Common myeloid progenitor, CD34-positive (primary cell): Measurements from ENCODE around the gene UBE2L6.

Experiments
- CTCF ChIA-PET: fragments of 350-600 bp; sonication (Branson Sonifier 250); formaldehyde crosslinking; loops from one replicate; lab custom pipeline; 2021; ENCODE audit warnings: antibody characterized with exemption; lab: Charles Lee
- POLR2A ChIA-PET: fragments of 350-600 bp; sonication (Branson Sonifier 250); formaldehyde crosslinking; loops from one replicate; lab custom pipeline; 2021; ENCODE audit warnings: antibody characterized with exemption; lab: Charles Lee
- DNase-seq, 3 donors: peaks; one replicate each; pipeline versions ENCODE4 v3.0.0 to v3.0.0-alpha.2; 2013
- H3K27ac ChIP-seq, 2 experiments: 1 replicate in 1 of 2; 2 replicates in 1 of 2; pipeline ENCODE4 v1.7.0; 2013; ENCODE audit warnings: inconsistent platforms in 2 of 2, low read length in 2 of 2, mild to moderate bottlenecking in 2 of 2, low read depth in 1 of 2, moderate library complexity in 1 of 2; ENCODE audit not compliant: severe bottlenecking in 2 of 2, insufficient read depth in 1 of 2, poor library complexity in 1 of 2
- H3K27me3 ChIP-seq, 5 experiments: replicated peaks in 2 of 5; 1 replicate in 3 of 5; 2 replicates in 2 of 5; pipeline versions ENCODE4 v1.6.1 to v1.7.0; 2013; ENCODE audit warnings: low read length in 4 of 5, mild to moderate bottlenecking in 2 of 5, moderate library complexity in 2 of 5, inconsistent platforms in 1 of 5; ENCODE audit not compliant: insufficient read depth in 5 of 5, control insufficient read depth in 4 of 5
- H3K36me3 ChIP-seq, 4 experiments: 1 replicate in 2 of 4; 2 replicates in 2 of 4; pipeline versions ENCODE4 v1.6.1 to v1.7.0; 2013; ENCODE audit warnings: low read length in 3 of 4, control low read depth in 1 of 4, mild to moderate bottlenecking in 1 of 4; ENCODE audit not compliant: control insufficient read depth in 4 of 4, insufficient read depth in 4 of 4
- H3K4me1 ChIP-seq, 4 experiments: 1 replicate in 3 of 4; 2 replicates in 1 of 4; pipeline versions ENCODE4 v1.6.1 to v1.7.1; 2013; ENCODE audit warnings: low read length in 3 of 4, mild to moderate bottlenecking in 3 of 4, control low read depth in 1 of 4, inconsistent platforms in 1 of 4, moderate library complexity in 1 of 4; ENCODE audit not compliant: control insufficient read depth in 4 of 4, insufficient read depth in 4 of 4; ENCODE audit errors: control extremely low read depth in 1 of 4
- H3K4me3 ChIP-seq, 7 experiments: 1 replicate in 4 of 7; 2 replicates in 3 of 7; pipeline versions ENCODE4 v1.5.1 to v1.7.0; 2013; ENCODE audit warnings: mild to moderate bottlenecking in 7 of 7, low read length in 6 of 7, moderate library complexity in 6 of 7, inconsistent platforms in 2 of 7, low read depth in 2 of 7, control low read depth in 1 of 7; ENCODE audit not compliant: insufficient read depth in 4 of 7, control insufficient read depth in 1 of 7; ENCODE audit errors: extremely low read depth in 1 of 7
- H3K9me3 ChIP-seq, 5 experiments: 1 replicate in 4 of 5; 2 replicates in 1 of 5; pipeline versions ENCODE4 v1.6.1 to v1.7.1; 2013; ENCODE audit warnings: low read length in 4 of 5, mild to moderate bottlenecking in 2 of 5, inconsistent platforms in 1 of 5, low read depth in 1 of 5, moderate library complexity in 1 of 5; ENCODE audit not compliant: control insufficient read depth in 4 of 5, insufficient read depth in 2 of 5; ENCODE audit errors: control extremely low read depth in 1 of 5
- WGBS: methylation state at CpG from one replicate; pipeline ENCODE4 v1.1.5; 2013; ENCODE audit not compliant: insufficient coverage; 5-methylcytosine and 5-hydroxymethylcytosine counted together

The UBE2L6 gene

GRCh38 chr11:57546451-57546850, 21.0 kb downstream of the UBE2L6 start:
- H3K4me3 ChIP-seq: no peak overlapping the region
- 90% methylated on average over 7 of the region's 7 CpGs for WGBS
- no peaks in the 10 kb centered on the region for H3K27me3 ChIP-seq
- ChIA-PET POLR2A (no interaction called here), CTCF (interaction anchor here (0.7 to 2.9 kb wide), 7 partner anchors 13 to 1021 kb away, joined by 3 to 11 read pairs (median 5); partner anchors contain the start of gene TIMM10)
- H3K27ac ChIP-seq: no peak overlapping the region
- no peak for DNase-seq
- peaks cover 0 to 12% (median 12%) of the 10 kb centered on the region in 4 experiments for H3K4me1 ChIP-seq
- H3K36me3 ChIP-seq: peaks cover 4 to 41% (median 30%) of the 10 kb centered on the region in 4 experiments
- no peaks in the 10 kb centered on the region for H3K9me3 ChIP-seq

GRCh38 chr11:57545883-57546282, 21.6 kb downstream of the UBE2L6 start:
- DNase-seq: no peak
- no peak overlapping the region for H3K27ac ChIP-seq
- H3K9me3 ChIP-seq: no peaks in the 10 kb centered on the region
- WGBS: 100% methylated on average over 10 of the region's 13 CpGs
- H3K4me3 ChIP-seq: no peak overlapping the region
- H3K36me3 ChIP-seq: peaks cover 3 to 38% (median 28%) of the 10 kb centered on the region in 4 experiments
- no peaks in the 10 kb centered on the region for H3K27me3 ChIP-seq
- ChIA-PET CTCF (interaction anchor here (0.7 to 2.9 kb wide), 4 partner anchors 14 to 94 kb away, joined by 3 to 9 read pairs (median 3); partner anchors contain the start of gene TIMM10), POLR2A (no interaction called here)
- peaks cover 0 to 12% (median 12%) of the 10 kb centered on the region in 4 experiments for H3K4me1 ChIP-seq

- POLR2A ChIA-PET: no interaction called here
- Histone ChIP-seq H3K4me3 (no peak overlapping the region), H3K4me1 (peaks cover 0 to 12% (median 12%) of the 10 kb centered on the region in 4 experiments), H3K9me3 (no peaks in the 10 kb centered on the region), H3K27me3 (no peaks in the 10 kb centered on the region), H3K36me3 (peaks cover 0 to 25% (median 16%) of the 10 kb centered on the region in 4 experiments), H3K27ac (no peak overlapping the region)
- 96% methylated on average over 5 of the region's 6 CpGs for WGBS
- CTCF ChIA-PET: interaction anchor here (0.7 to 1.6 kb wide), 6 partner anchors 10 to 1577 kb away, joined by 3 to 6 read pairs (median 4); no protein-coding TSS in a partner anchor
- no peak for DNase-seq
Measured at GRCh38 chr11:57544566-57544965, 22.9 kb downstream of the UBE2L6 start.

GRCh38 chr11:57543593-57543992, 23.9 kb downstream of the UBE2L6 start:
- no peak for DNase-seq
- Histone ChIP-seq H3K9me3 (no peaks in the 10 kb centered on the region), H3K36me3 (peaks cover 2 to 21% (median 10%) of the 10 kb centered on the region in 4 experiments), H3K27ac (no peak overlapping the region), H3K4me3 (no peak overlapping the region), H3K4me1 (peaks cover 0 to 12% (median 12%) of the 10 kb centered on the region in 4 experiments), H3K27me3 (no peaks in the 10 kb centered on the region)
- CTCF ChIA-PET: interaction anchor here (1.3 to 1.7 kb wide), 4 partner anchors 9 to 17 kb away, joined by 4 to 6 read pairs (median 5); no protein-coding TSS in a partner anchor
- POLR2A ChIA-PET: no interaction called here
- 97% methylated on average over 4 of the region's 6 CpGs for WGBS

- H3K27ac ChIP-seq: no peak overlapping the region
- peaks cover 2 to 18% (median 9%) of the 10 kb centered on the region in 4 experiments for H3K36me3 ChIP-seq
- ChIA-PET POLR2A (no interaction called here), CTCF (interaction anchor here (0.9 to 1.7 kb wide), 2 partner anchors 11 to 15 kb away, joined by 5 read pairs; no protein-coding TSS in a partner anchor)
- 89% methylated on average over 4 of the region's 4 CpGs for WGBS
- no peak overlapping the region for H3K4me3 ChIP-seq
- no peaks in the 10 kb centered on the region for H3K9me3 ChIP-seq
- H3K4me1 ChIP-seq: peaks cover 0 to 7% (median 6%) of the 10 kb centered on the region in 4 experiments
- no peak for DNase-seq
- H3K27me3 ChIP-seq: no peaks in the 10 kb centered on the region
Measured at GRCh38 chr11:57542582-57542981, 24.9 kb downstream of the UBE2L6 start.

GRCh38 chr11:57541169-57541568, 26.3 kb downstream of the UBE2L6 start:
- Histone ChIP-seq H3K27me3 (no peaks in the 10 kb centered on the region), H3K4me3 (no peak overlapping the region), H3K36me3 (peaks cover 2 to 8% (median 3%) of the 10 kb centered on the region in 4 experiments), H3K4me1 (no peaks in the 10 kb centered on the region), H3K9me3 (no peaks in the 10 kb centered on the region), H3K27ac (no peak overlapping the region)
- 96% methylated on average over 3 of the region's 5 CpGs for WGBS
- ChIA-PET POLR2A (no interaction called here), CTCF (no interaction called here)
- DNase-seq: no peak

- H3K9me3 ChIP-seq: no peaks in the 10 kb centered on the region
- no peaks in the 10 kb centered on the region for H3K27me3 ChIP-seq
- no peaks in the 10 kb centered on the region for H3K4me1 ChIP-seq
- ChIA-PET POLR2A (no interaction called here), CTCF (interaction anchor here (0.8 to 1.5 kb wide), 2 partner anchors 9 to 102 kb away, joined by 3 read pairs; no protein-coding TSS in a partner anchor)
- H3K4me3 ChIP-seq: no peak overlapping the region
- WGBS: 100% methylated on average over 1 of the region's 1 CpG
- peaks cover 0 to 8% (median 2%) of the 10 kb centered on the region in 4 experiments for H3K36me3 ChIP-seq
- DNase-seq: no peak
- H3K27ac ChIP-seq: no peak overlapping the region
Measured at GRCh38 chr11:57539342-57539741, 28.1 kb downstream of the UBE2L6 start.
